Suppressor macrophage treated with lipopolysaccharide for 4 hours (primary cell): ENCODE measurements around the gene KCNH1.

Experiments used
- DNase-seq: peaks from one replicate; pipeline ENCODE4 v3.0.0-alpha.2; 2020

Gene KCNH1

DNA sequence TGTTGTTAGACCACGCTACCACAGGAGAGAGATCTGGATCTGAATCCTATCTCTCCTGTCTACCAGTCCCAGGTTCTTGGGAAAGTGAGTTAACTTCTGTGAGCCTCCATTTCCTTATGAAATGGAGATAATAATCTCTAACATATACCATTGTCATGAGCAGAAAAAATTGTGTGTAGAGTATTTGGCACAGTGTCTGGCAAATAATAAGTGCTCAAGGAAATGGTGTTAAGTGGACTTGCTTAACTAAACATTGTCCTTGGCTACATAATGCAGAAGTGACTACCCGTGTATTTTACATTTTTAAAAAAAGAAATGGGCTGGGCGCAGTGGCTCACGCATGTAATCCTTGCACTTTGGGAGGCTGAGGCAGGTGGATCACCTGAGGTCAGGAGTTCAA is 217.4 kb downstream of the KCNH1 start:
- DNase-seq, result no peak

DNA sequence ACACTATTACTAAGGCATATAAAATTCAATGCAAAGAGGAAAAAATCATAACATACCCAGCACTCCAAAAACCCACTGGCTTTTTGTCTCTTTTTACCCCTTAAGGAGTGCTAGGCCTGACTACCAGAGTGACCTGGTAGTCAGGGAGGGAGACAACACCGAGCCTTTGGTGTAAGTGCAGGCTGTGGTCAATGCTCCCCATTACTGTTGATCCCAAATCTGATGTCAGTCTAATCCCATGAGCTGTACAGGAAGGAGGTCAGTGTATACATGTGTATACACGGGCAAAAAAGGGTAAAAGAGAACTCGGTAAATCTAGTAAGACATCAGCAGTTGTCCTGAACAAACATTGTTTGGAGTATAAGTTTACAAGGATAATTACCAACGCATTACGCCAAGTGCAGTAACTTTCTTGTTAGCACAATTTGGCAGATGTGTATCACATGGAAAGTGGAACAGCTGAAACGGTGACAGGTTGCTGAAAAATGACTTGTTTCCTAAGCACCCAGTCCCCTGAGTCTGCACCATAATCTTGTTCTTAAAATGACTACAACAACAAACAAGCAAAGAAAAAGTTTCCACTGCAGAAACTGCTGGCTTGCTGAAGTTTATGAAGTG is 217.9 kb downstream of the KCNH1 start:
- no peak for DNase-seq

DNA sequence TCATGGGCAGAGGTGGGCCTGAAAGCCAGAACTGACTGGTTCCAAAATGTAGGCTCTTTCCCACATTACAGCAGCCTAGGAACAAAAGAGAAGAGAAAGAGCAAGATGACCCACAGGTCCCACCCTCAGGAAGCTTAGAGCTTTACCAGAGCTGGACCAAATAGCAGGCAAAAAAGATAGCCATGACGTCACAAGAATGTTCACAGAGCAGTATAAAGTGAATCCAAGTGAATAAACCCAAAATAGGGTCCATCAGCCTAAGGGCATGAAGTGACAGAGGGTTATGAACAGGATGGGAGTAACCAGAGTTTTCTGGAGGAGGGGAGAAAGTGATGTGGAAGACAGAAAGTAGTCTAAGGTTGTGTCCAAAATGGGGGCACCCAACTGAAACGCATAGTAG is 221.2 kb downstream of the KCNH1 start:
- no peak for DNase-seq

DNA sequence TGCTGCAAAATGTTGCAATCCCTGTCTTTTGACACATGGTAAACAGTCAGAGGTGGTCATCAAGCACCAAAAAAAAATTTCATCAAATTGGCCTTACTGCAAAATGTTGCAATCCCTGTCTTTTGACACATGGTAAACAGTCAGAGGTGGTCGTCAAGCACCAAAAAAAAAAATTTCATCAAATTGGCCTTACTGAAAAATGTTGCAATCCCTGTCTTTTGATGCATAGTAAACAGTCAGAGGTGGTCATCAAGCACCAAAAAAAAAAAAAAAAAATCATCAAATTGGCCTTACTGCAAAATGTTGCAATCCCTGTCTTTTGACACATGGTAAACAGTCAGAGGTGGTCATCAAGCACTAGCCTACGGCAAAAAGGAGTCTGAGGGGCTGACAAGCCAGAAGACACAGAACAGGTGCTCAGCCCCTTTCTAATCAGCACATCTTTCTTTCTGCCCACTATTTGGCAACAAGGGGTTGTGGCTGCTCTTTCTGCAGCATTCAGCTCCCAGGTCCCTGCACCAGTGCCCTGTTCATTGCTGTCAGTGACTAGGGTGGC is 223.8 kb downstream of the KCNH1 start:
- no peak for DNase-seq

DNA sequence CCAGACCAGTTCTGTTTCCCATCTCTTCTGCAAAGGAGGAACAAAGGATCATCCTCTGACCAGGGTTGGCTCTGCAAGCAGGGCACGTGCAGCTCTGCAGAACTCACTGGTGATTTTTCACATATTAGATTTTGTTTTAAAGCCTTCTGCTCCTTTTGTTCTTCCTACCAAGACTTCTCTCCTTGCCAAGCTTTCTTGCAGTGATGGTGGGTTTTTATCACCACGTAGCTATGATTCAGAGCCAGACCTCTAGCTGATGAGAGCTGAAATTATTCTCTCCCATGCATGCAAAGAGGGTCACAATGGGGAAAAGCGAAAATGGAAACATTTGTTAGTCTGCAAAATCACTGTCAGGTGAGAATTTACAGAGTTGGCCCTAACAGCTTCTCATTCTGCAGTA is 225.2 kb downstream of the KCNH1 start:
- no peak for DNase-seq

DNA sequence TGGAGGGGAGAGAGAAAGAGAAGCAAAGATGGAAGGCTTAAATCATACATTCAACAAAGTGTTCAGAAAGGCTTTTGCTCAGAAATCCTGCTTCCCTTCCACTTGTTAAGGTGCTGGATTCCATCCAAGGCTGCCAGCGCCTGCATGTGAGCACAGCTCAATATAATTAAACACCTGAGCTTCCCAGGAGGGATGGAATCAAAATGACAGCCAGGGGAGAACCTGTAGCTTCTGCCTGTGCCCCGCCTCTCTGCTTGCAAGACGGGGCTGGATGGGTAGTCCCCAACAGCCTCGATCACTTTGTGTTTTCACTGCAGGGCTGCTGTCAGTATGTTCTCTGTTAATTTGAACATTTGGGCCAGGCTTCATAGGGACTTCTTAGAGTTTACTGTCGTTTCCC is 225.7 kb downstream of the KCNH1 start:
- DNase-seq, result no peak

DNA sequence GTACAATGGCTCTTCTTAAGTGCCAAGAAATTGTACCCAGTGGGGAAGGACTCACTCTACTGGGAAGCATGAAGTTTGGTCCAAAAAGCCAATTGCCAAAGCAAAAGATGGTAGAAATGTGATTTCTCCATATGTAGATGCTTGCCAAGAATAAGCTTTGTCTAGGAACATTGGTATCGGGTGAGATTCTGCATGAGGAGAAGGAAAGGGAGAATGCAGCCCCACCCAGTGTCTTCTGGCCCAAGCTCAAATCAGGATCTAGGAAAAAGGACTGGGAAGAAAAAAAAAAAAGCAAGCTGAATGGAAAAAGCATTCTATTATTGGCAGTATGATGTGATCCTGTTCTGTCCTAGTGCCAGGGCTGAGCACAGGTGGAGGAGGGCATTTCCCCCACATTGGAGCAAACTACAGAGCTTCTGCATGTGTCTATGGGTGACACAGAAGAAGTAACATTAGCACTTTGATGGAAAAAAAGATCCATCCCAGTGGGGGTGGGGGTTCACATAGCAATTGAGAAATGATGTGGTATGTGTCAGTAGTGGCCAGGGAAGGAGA is 226.6 kb downstream of the KCNH1 start:
- DNase-seq, result no peak

DNA sequence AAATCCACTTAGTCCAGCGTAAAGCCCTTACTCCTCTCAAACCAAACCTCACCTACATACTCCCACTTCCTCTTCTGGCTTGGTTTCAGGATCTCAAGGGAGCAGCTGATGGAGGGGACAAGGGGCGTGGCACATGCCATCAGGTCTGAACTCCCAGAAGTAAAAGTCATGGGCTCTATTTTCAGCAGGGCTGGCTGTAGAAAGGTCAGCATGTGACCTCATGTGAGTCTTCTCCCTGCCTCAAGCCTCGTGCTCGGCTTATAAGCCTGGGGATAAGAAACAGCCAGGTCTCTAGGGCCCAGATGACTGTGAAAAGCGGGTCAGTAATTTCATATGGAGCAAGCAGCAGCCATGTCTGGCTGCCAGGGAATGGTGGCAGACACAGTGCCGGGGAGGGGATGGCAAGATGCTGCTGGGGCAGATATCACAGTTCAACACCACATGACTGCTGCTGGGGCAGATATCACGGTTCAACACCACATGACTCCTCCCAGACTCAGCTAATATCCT is 227.9 kb downstream of the KCNH1 start:
- no peak for DNase-seq

DNA sequence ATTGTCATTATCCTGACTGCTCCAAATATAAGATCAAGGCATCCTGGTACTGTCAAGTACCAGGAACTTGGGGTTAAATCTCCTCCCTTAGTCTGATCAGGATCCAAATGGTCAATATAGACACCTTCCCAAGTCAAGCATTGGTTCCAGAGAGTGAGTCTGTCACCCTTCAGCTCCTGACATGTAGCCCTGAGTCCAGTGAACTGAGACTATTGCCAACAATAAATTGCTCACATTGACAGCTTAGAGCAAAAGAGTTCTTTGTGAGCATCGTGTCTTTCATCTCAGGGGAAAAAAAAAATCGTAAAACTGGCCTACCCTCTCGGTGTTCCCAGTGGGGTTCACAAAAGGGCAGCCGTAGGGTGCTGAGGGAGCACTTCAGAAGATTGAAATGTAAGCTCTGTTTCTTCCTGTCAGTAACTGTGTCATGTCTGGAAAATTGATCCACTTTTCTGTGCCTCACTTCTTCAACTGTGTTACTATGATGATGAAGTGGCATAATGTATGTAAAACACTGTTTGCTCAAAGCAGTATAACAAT is 228.5 kb downstream of the KCNH1 start:
- no peak for DNase-seq

DNA sequence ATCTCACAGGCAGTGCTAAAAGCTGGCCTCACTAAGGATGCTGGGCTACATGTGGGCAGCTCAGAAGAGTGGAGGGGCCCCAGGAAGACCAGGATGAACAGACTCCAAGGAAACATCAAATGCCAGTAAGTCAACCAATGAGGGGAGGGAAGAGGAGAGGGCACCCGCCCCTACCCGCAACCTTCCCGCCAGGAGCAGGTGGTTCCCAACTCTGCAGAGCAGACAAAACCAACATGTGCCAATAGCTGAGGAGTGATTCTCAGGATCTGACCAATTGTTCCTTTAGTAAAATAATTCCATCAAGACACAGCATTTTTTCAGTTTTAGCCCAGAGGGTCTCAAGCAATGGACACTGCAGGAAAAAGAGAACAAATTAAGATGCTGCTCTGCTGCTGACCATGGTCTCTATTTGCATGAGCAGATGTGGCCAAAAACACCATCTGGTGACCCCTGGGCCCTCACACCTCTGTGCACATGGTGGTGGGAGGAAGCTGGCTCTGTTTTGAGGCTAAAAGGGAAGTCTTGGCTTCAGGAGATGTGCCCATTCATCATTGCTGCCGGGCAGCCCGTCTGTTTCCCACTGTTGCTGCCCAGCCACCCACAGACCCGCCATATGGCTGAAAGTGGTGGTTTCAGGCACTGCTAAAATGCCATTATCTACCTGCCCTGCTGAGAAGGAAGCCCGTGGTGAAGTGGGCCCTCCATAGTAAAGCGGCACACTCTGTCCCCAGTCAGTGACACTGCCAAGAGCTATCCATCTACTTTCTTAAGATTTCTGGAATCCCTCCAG is 231.8 kb downstream of the KCNH1 start:
- no peak for DNase-seq

DNA sequence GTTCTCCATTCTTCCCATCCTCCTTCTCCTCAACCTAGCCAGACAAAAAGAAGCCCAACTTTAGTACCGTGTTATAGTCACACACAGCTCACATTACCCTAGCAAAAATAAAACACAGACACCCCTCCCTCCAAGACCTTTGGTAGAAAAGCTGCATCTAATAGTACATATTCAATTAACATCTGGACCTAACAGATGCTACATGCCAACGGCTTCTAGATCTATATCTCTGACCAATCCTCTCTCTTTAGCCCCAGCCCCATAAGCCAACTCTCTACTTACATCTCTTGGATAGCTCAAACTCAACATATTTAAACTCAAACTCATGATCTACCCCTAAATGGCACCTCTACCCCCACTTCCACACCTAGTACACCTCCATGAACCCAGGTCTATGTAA is 233.1 kb downstream of the KCNH1 start:
- DNase-seq, result no peak

DNA sequence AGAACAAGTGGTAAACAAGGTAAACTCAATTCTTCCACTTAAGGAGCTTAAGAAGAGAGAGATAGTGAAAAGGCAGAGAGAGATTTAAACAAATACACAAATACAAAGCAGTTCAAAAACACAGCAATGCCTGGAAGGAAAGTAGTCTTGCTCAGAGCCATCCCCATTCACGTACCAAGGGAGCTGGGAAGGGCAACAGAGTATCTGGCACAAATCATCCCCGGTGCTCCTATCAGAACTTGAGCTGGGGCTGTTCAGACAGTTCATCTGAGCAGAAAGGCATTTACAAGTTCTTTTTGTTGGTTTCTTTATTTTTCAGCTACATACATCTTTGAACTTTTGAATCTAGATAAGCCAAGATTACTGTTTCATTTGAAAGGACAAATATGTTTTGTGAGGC is 233.9 kb downstream of the KCNH1 start:
- DNase-seq, result no peak

DNA sequence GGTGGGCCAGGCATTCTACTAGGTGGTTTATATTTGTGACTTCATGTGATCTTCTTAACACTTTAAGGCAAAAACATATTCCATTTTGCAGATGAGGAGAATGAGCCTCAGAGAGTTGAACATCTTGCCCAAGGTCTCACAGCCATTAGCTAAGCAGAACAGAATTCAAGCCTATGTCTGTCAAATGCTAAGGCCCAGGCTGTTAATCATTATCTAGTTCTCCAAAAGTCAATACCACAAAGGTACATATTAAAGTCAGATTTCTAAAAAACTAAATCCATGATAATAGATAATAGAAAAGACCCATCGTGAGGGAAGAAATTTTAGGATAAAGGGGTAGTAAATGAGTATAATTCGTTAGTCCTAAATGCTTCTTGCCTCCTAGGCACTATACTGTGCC is 234.3 kb downstream of the KCNH1 start:
- no peak for DNase-seq

DNA sequence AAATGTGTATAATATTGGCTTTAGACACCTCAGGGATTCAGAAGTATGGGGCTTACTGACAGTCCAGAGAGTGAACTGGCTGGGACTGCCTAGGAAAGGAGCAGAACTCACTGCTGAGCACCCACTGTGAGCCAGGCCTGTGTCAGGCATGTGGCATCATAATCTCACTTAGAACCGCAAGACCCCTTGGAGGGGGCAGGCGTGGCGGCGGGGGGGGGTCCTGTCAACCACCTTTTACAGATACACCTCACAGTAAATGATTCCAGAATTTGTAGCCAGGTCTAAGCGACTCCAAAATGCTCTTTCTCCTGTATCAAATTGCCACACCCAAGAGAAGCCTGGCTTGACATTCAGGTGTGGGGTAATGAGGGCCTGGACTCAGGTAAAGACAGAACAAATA is 235.5 kb downstream of the KCNH1 start:
- DNase-seq, result no peak

DNA sequence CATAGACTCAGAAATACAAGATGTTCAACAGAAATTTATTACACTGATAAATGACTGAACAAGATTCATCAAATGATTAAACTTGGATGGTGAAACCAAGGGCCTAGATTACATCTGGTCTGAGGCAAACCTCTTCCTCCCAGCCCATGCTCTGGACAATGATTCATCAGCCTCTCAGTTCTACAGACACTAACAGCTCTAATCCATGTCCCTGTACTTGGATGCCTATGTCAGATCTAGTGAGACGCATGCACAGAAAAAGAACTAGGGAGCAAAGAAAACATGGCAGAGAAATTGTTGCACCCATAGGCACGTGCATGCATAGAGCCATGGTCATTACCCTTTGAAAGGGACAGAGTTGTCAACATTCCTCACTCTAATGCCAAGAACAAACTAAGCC is 250.1 kb downstream of the KCNH1 start:
- no peak for DNase-seq

DNA sequence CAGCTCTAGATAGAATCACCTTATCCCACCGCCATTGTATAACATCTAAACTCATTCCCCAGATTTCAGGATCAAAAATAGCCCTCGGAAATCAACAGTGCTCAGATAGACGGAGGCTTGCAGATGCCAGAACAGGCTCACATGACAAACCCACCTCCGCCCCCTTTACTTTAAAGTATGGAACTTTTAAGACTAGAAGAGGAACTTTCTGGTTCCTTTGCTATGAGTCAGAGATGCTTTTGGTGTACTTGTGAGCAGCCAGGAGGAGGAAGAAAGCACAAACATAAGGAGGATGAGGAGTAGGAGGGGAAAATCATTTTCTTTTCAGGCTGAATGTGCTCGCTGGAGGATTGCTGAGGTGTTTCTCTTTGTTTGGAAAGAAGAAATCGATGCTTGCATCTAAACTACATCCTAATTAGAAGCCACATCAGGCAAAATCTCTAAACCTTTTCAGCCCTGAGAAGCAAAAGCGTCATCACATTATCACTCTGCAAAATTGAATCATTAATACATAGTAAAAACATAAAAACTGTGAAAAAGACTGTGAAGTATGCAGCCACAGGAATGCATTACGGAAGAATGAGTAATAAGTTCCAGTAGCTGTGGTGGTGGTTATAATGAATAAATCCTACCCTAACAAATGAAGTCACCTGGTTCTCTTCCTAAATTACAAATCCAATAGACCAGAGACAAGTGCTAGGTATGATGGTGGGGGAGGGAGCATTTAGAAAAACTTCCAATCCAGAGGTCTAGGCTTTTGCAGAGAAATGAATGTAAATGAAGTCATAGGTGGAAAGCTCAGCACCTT is 251.3 kb downstream of the KCNH1 start:
- DNase-seq, result no peak

DNA sequence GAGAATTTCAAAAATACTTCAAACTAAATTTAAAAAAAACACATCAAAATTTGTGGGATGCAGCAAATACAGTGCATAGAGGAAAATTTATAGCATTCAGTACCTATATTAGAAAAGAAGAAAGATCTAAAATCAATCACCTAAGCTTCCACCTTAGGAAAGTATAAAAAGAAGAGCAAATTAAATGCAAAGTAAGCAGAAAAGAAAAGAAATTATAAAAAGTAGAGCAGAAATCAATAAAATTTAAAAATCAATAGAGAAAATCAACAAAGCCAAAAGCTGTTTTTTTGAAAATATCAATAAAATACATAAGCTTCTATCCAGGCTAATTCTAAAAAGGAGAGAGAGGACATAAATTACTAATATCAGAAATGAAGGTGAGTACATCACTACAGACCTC is 255.4 kb downstream of the KCNH1 start:
- DNase-seq, result no peak

DNA sequence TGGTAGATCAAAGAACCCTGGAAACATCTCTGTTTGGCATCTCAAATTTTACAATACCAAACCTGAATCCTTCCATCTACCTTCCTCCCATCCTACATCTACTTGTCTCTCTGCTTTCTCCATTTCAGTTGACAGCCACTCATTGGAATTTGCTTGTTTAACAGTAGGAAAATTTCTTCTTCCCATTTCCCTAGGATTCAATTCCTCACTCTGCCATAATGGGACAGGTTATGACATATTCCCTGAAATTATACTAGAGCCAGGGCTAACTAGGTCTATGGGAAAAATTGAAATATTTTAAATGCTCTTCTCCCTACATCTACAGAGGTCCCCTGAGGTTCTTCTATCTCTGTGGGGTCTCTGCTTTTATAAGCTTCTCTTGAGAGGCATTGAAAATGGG is 257.7 kb downstream of the KCNH1 start:
- DNase-seq, result no peak

DNA sequence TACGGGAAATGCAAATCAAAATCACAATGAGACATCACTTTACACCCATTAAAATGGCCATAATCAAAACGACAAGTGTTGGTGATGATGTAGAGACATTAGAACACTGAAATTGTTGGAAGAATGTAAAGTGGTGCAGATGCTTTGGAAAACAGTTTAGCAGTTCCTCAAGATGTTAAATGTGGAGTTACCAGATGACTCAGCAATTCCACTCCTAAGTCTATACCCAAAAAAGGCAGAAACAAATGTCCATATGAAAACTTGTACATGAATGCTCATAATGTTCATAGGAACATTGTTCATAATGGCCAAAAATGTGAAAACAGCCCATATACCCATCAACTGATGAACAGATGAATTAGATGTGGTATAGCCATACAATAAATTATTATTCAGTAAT is 267.4 kb downstream of the KCNH1 start:
- no peak for DNase-seq

DNA sequence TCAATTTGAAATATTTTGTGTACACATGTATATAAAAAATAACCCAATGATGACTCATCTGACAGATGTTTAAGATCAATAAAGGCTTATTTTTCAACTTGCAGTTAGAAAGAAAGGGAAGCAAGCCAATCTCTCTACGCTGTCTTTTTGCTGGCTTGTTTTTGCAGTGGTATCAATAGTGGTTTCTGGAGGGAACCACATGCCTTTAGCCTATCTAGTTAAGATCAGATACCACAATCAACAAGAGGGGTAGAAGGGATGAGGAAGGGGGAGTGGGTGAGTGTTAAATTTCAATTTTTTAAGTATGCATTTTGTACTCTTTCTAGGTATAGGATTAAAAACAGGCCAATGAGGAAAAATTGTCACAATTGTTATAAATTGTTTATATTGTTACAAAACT is 276.2 kb downstream of the KCNH1 start:
- no peak for DNase-seq

DNA sequence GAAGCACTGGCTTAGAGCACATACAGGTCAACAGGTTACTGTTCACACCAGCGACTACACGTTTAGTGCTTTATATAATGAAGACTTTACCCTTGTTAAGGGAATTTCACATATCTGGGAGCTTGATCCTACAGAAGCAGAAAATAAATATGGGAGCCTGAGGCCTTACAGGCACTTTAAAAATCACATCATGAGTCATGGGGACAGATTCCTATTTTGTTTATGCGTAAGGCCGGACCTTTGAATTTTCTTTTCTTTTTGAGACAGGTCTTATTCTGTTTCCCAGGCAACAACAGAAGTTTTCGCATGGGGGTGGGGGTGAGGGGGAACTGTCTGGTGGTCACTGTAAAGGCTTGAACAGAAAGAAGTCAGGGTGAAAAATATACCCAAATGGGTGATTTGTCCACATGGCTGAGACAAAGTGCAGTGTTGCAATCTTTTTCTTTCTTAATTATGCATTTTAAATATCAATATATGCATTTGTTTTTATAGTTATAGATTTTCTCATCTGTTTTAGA is 276.7 kb downstream of the KCNH1 start:
- DNase-seq, result no peak

DNA sequence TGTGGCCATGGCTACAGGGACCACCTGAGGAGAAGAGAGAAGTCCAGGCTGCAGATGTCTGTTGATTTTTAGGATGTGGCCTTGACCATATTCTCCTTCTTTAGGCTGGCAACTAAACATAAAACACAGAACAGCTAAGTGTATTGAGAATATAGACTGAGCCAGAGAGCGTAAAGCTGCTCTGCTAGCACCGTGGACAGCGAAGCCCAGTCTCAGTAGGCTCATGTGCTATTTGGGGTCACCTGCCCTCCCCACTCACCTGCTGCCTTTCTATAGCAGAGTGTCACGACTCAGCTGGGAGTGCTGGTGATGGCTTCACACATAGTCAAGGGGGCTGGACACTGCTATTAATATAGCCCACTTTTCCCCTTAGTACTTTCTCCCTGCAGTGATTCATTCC is 278.5 kb downstream of the KCNH1 start:
- no peak for DNase-seq

DNA sequence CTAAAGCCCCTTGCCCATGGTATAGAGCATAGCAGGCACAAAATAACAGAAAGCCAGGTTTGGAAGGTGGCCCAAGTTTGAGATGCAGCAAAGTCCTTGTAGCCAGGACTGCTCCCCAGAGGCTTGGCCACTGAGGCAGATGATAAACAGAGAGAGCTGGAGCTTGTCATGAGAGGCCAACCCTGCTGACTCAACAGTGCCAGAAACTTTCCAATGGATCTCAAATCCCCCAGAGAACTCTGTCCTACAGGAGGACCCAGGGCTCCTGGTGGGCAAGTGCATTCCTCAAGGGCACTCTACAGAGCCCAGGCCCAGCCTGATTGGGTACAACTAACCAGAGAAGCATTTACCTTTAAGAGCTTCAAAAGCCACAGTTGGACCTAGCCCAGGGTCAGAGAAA is 280.7 kb downstream of the KCNH1 start:
- no peak for DNase-seq
